HEK293 (cell line): ENCODE data around the gene FKBP3.
A peak's percentile ranks its signal among the peaks of the same experiment; 100 is the strongest.

Experiments
- CTCF ChIA-PET: fragments of 350-600 bp; formaldehyde crosslinking; extraction: SDS; loops from one replicate; lab custom pipeline; 2021; ENCODE audit warnings: antibody characterized with exemption; lab: Yijun Ruan, JAX
- POLR2A ChIA-PET: fragments of 300-600 bp; formaldehyde crosslinking; extraction: SDS; loops from one replicate; lab custom pipeline; 2020; ENCODE audit warnings: antibody characterized with exemption, inconsistent platforms; lab: Yijun Ruan, JAX
- H3K27ac ChIP-seq: fragments of 200-500 bp; sonication (Bioruptor generic); 2 replicates; pipeline ENCODE4 v1.5.1; 2014; ENCODE audit warnings: low read depth, low read length, control low read depth, inconsistent platforms; ENCODE audit errors: extremely low read depth
- H3K36me3 ChIP-seq, 2 experiments: fragments of 200-500 bp in 1 of 2; sonication (Bioruptor generic) in 1 of 2; 1 replicate in 1 of 2; 2 replicates in 1 of 2; pipeline ENCODE4 v1.5.1; 2014 to 2017; ENCODE audit warnings: inconsistent platforms in 2 of 2, low read length in 2 of 2; ENCODE audit not compliant: control insufficient read depth in 2 of 2, insufficient read depth in 1 of 2
- H3K4me1 ChIP-seq: fragments of 200-500 bp; sonication (Bioruptor generic); 2 replicates; pipeline ENCODE4 v1.5.1; 2014; ENCODE audit warnings: mild to moderate bottlenecking, low read length, inconsistent platforms; ENCODE audit not compliant: control insufficient read depth, insufficient read depth
- H3K4me3 ChIP-seq: 2 replicates; pipeline ENCODE4 v1.5.1; 2011; ENCODE audit warnings: low read depth, mild to moderate bottlenecking, control low read depth, low read length, moderate library complexity
- H3K9me3 ChIP-seq: fragments of 200-500 bp; sonication (Bioruptor generic); 2 replicates; pipeline ENCODE4 v1.5.1; 2014; ENCODE audit warnings: low read depth, low read length, inconsistent platforms; ENCODE audit not compliant: control insufficient read depth, insufficient read depth
- KLF10 ChIP-seq: fragments of 450-650 bp; IDR thresholded peaks from 2 replicates; pipeline ENCODE4 v1.5.1; 2018; ENCODE audit warnings: missing biosample characterization, mild to moderate bottlenecking, missing genetic modification characterization
- MEIS1 ChIP-seq: sonication (generic); formaldehyde crosslinking; IDR thresholded peaks from 2 replicates; pipeline ENCODE4 v1.8.1; 2022; ENCODE audit warnings: missing genetic modification reagents, mild to moderate bottlenecking, borderline replicate concordance
- SCRT2 ChIP-seq: fragments of 450-650 bp; formaldehyde crosslinking; IDR thresholded peaks from 2 replicates; pipeline ENCODE4 v1.5.1; 2016; ENCODE audit warnings: missing biosample characterization, missing genetic modification characterization
- SP2 ChIP-seq: fragments of 450-650 bp; formaldehyde crosslinking; IDR thresholded peaks from 2 replicates; pipeline ENCODE4 v1.5.1; 2016; ENCODE audit warnings: missing biosample characterization, missing genetic modification characterization
- SP7 ChIP-seq: fragments of 450-650 bp; formaldehyde crosslinking; IDR thresholded peaks from 2 replicates; pipeline ENCODE4 v1.5.1; 2016; ENCODE audit warnings: missing biosample characterization, missing genetic modification characterization
- ZNF169 ChIP-seq: fragments of 450-650 bp; formaldehyde crosslinking; IDR thresholded peaks from 2 replicates; pipeline ENCODE4 v1.5.1; 2016; ENCODE audit warnings: missing biosample characterization, missing genetic modification characterization
- ZNF23 ChIP-seq: fragments of 450-650 bp; formaldehyde crosslinking; IDR thresholded peaks from 2 replicates; pipeline ENCODE4 v1.5.1; 2016; ENCODE audit warnings: missing biosample characterization, missing genetic modification characterization, borderline replicate concordance
- ZNF24 ChIP-seq: fragments of 450-650 bp; formaldehyde crosslinking; IDR thresholded peaks from 2 replicates; pipeline ENCODE4 v1.5.1; 2016; ENCODE audit warnings: missing biosample characterization, missing genetic modification characterization
- ZNF302 ChIP-seq: fragments of 450-650 bp; formaldehyde crosslinking; IDR thresholded peaks from 2 replicates; pipeline ENCODE4 v1.5.1; 2016; ENCODE audit warnings: missing biosample characterization, missing genetic modification characterization, low read depth
- ZNF394 ChIP-seq: fragments of 450-650 bp; formaldehyde crosslinking; IDR thresholded peaks from 2 replicates; pipeline ENCODE4 v1.5.1; 2016; ENCODE audit warnings: missing biosample characterization, missing genetic modification characterization, mild to moderate bottlenecking, moderate library complexity, borderline replicate concordance
- ZNF623 ChIP-seq: fragments of 450-650 bp; formaldehyde crosslinking; IDR thresholded peaks from 2 replicates; pipeline ENCODE4 v1.5.1; 2016; ENCODE audit warnings: missing biosample characterization, missing genetic modification characterization
- ZNF664 ChIP-seq: fragments of 450-650 bp; formaldehyde crosslinking; IDR thresholded peaks from 2 replicates; pipeline ENCODE4 v1.5.1; 2016; ENCODE audit warnings: missing biosample characterization, missing genetic modification characterization
- ZNF677 ChIP-seq: fragments of 450-650 bp; IDR thresholded peaks from 2 replicates; pipeline ENCODE4 v1.5.0; 2018; ENCODE audit warnings: missing biosample characterization, mild to moderate bottlenecking, missing genetic modification characterization, moderate library complexity
- ZNF791 ChIP-seq: fragments of 450-650 bp; formaldehyde crosslinking; IDR thresholded peaks from 2 replicates; pipeline ENCODE4 v1.5.1; 2016; ENCODE audit warnings: missing biosample characterization, missing genetic modification characterization
- ZNF837 ChIP-seq: fragments of 450-650 bp; formaldehyde crosslinking; IDR thresholded peaks from 2 replicates; pipeline ENCODE4 v1.5.1; 2016; ENCODE audit warnings: missing biosample characterization, missing genetic modification characterization
- TF ChIP-seq, protein P1 (sequence below): fragments of 450-650 bp; formaldehyde crosslinking; IDR thresholded peaks from 2 replicates; pipeline ENCODE4 v1.5.1; 2016; ENCODE audit warnings: missing biosample characterization, missing genetic modification characterization
- TF ChIP-seq, protein P2 (sequence below): fragments of 450-650 bp; formaldehyde crosslinking; conservative IDR thresholded peaks from 2 replicates; pipeline ENCODE4 v1.5.1; 2016; ENCODE audit warnings: low read depth, missing biosample characterization, missing genetic modification characterization
- TF ChIP-seq, protein P3 (sequence below): fragments of 450-650 bp; formaldehyde crosslinking; IDR thresholded peaks from 2 replicates; pipeline ENCODE4 v1.5.1; 2016; ENCODE audit warnings: missing biosample characterization, missing genetic modification characterization, borderline replicate concordance
- TF ChIP-seq, protein P4 (sequence below): fragments of 450-650 bp; formaldehyde crosslinking; optimal IDR thresholded peaks from 2 replicates; pipeline ENCODE3; 2016; ENCODE audit warnings: missing biosample characterization, mild to moderate bottlenecking, missing genetic modification characterization

Gene FKBP3

DNA sequence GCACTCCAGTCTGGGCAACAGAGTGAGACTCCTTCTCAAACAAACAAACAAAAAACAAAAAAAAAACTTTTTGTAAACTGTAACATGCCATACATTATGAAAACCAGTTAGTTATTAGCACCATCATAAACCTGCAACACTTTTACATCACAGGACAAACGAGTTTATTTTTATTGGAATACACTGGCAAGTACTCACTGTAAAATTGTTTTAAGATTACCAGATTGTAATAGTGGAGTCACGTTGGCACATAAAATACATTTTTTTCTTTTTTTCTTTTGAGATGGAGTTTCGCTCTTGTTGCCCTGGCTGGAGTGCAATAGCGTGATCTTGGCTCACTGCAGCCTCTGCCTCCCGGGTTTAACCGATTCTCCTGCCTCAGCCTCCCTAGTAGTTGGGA lies 15.7 kb downstream of the FKBP3 start:
- TF ChIP-seq KLF10 (tag by site-specific recombination): no peak
- no peak for TF ChIP-seq ZNF302 (tag by site-specific recombination)
- TF ChIP-seq, protein P1, sequence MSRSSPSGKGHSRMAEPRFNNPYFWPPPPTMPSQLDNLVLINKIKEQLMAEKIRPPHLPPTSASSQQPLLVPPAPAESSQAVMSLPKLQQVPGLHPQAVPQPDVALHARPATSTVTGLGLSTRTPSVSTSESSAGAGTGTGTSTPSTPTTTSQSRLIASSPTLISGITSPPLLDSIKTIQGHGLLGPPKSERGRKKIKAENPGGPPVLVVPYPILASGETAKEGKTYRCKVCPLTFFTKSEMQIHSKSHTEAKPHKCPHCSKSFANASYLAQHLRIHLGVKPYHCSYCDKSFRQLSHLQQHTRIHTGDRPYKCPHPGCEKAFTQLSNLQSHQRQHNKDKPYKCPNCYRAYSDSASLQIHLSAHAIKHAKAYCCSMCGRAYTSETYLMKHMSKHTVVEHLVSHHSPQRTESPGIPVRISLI (tag by site-specific recombination): no peak
- no peaks in the 10 kb centered on the region for H3K4me1 ChIP-seq
- ChIA-PET CTCF (interaction anchor here (0.6 kb wide), 1 partner anchor 100 kb away, joined by 4 read pairs; no protein-coding TSS in a partner anchor), POLR2A (no interaction called here)
- no peak overlapping the region for H3K4me3 ChIP-seq
- H3K36me3 ChIP-seq: peaks cover 91% of the 10 kb centered on the region in 2 experiments
- no peak overlapping the region for H3K27ac ChIP-seq
- no peaks in the 10 kb centered on the region for H3K9me3 ChIP-seq

DNA sequence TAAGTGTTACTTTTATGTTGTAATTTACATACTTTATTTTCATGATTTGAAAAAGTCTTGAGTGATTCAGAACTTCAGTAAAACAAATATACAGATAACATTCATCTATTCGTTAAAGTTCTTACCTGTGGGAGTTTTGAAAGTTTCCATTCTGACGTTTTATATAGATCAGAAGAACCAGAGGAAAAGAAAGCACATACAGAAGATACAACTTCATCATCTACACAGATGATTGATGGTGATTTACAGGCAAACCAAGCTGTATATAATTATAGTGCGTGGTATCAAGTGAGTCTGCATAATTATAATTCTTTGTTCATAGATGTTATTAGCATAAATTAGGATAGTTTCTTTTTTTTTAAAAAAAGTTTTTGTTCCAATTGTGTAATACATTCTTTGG lies 20.0 kb downstream of the FKBP3 start:
- Histone ChIP-seq H3K4me1 (peaks cover 4% of the 10 kb centered on the region; the same call in 1 of the 2 replicates), H3K27ac (no peak overlapping the region), H3K36me3 (peaks cover 83 to 96% of the 10 kb centered on the region in 2 experiments), H3K4me3 (no peak overlapping the region), H3K9me3 (no peaks in the 10 kb centered on the region)
- POLR2A ChIA-PET: no interaction called here
- TF ChIP-seq SP7 (tag by site-specific recombination) (peak; percentile 59; the same call in 1 of the 2 replicates), ZNF837 (tag by site-specific recombination) (no peak)
- CTCF ChIA-PET: no interaction called here

DNA sequence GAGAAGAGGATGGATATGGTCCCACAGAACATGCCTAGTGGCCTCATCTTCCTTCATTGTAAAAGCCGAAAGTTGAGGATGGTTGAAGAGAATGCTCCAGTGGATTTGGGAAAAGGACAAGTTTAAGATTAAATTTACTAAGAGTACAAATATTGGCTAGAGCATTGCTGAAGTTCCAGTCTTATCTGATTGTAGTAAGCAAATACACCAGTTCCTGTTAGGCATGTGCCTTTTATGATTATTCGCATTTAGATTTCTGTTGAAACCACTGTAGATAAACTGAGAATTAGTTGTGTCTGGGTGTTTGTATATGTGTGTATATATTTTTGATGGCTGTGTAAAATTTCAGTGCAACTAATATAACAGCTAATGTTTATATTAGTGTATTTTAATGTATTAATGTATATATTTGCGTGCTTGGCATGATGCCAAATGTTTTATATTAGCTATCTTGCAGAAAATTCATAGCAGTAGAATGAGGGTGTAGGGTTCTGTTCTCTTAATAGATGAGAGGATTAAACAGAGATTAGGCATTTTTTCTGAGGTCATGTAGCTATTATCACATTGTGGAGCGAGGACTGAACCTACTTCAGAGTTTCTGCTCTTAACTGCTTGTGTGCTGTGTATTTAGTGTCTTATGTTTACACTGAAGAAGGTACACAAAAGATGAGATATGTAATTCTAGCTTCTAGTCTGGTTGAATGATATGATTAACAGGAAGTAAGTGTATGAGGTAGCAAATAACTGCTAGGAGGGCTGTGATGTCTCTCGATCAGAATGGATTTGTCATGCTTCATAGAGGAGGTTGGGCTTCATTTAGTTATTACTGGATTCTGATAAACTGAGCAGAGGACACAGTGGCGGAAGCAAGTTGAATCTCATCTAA lies 21.1 kb downstream of the FKBP3 start:
- no peaks in the 10 kb centered on the region for H3K9me3 ChIP-seq
- peaks cover 4% of the 10 kb centered on the region; the same call in 1 of the 2 replicates for H3K4me1 ChIP-seq
- no peak overlapping the region for H3K27ac ChIP-seq
- no peak overlapping the region for H3K4me3 ChIP-seq
- ChIA-PET CTCF (interaction anchor here (1.3 kb wide), 1 partner anchor 16 kb away, joined by 3 read pairs; no protein-coding TSS in a partner anchor), POLR2A (no interaction called here)
- H3K36me3 ChIP-seq: peaks cover 81 to 92% of the 10 kb centered on the region in 2 experiments
- TF ChIP-seq ZNF623: no peak
- TF ChIP-seq SP7 (tag by site-specific recombination): peak; percentile 49; the same call in 1 of the 2 replicates
- no peak for TF ChIP-seq ZNF791 (tag by site-specific recombination)
- no peak for TF ChIP-seq MEIS1
- no peak for TF ChIP-seq SCRT2 (tag by site-specific recombination)
- TF ChIP-seq ZNF23: no peak
- no peak for TF ChIP-seq ZNF394 (tag by site-specific recombination)
- TF ChIP-seq, protein P2, sequence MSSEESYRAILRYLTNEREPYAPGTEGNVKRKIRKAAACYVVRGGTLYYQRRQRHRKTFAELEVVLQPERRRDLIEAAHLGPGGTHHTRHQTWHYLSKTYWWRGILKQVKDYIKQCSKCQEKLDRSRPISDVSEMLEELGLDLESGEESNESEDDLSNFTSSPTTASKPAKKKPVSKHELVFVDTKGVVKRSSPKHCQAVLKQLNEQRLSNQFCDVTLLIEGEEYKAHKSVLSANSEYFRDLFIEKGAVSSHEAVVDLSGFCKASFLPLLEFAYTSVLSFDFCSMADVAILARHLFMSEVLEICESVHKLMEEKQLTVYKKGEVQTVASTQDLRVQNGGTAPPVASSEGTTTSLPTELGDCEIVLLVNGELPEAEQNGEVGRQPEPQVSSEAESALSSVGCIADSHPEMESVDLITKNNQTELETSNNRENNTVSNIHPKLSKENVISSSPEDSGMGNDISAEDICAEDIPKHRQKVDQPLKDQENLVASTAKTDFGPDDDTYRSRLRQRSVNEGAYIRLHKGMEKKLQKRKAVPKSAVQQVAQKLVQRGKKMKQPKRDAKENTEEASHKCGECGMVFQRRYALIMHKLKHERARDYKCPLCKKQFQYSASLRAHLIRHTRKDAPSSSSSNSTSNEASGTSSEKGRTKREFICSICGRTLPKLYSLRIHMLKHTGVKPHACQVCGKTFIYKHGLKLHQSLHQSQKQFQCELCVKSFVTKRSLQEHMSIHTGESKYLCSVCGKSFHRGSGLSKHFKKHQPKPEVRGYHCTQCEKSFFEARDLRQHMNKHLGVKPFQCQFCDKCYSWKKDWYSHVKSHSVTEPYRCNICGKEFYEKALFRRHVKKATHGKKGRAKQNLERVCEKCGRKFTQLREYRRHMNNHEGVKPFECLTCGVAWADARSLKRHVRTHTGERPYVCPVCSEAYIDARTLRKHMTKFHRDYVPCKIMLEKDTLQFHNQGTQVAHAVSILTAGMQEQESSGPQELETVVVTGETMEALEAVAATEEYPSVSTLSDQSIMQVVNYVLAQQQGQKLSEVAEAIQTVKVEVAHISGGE (tag by site-specific recombination): no peak
- TF ChIP-seq, protein P1 (tag by site-specific recombination): no peak
- TF ChIP-seq ZNF677 (tag by site-specific recombination): no peak
- TF ChIP-seq, protein P3, sequence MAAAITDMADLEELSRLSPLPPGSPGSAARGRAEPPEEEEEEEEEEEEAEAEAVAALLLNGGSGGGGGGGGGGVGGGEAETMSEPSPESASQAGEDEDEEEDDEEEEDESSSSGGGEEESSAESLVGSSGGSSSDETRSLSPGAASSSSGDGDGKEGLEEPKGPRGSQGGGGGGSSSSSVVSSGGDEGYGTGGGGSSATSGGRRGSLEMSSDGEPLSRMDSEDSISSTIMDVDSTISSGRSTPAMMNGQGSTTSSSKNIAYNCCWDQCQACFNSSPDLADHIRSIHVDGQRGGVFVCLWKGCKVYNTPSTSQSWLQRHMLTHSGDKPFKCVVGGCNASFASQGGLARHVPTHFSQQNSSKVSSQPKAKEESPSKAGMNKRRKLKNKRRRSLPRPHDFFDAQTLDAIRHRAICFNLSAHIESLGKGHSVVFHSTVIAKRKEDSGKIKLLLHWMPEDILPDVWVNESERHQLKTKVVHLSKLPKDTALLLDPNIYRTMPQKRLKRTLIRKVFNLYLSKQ (tag by site-specific recombination): no peak
- peak; percentile 45 for TF ChIP-seq ZNF664 (tag by site-specific recombination)
- no peak for TF ChIP-seq ZNF169 (tag by site-specific recombination)
- no peak for TF ChIP-seq ZNF24
- TF ChIP-seq, protein P4, sequence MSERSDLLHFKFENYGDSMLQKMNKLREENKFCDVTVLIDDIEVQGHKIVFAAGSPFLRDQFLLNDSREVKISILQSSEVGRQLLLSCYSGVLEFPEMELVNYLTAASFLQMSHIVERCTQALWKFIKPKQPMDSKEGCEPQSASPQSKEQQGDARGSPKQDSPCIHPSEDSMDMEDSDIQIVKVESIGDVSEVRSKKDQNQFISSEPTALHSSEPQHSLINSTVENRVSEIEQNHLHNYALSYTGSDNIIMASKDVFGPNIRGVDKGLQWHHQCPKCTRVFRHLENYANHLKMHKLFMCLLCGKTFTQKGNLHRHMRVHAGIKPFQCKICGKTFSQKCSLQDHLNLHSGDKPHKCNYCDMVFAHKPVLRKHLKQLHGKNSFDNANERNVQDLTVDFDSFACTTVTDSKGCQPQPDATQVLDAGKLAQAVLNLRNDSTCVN: no peak
- no peak for TF ChIP-seq SP2 (tag by site-specific recombination)
